Urinary bladder (tissue), 4 donors: ENCODE results near the gene GABRD. TPM values are rescaled to one million over a fixed set of nuclear protein-coding genes. Genes with fewer than 3 reads are reported as not detected.
A peak's percentile ranks its signal among the peaks of the same experiment; 100 is the strongest.

Source experiments
- DNase-seq: peaks from one replicate; pipeline ENCODE4 v3.0.0-alpha.2; 2015; ENCODE audit errors: extremely low spot score
- H3K27ac ChIP-seq: one replicate; pipeline ENCODE4 v1.5.1; 2013; ENCODE audit warnings: low read depth, mild to moderate bottlenecking, moderate library complexity
- H3K36me3 ChIP-seq: one replicate; pipeline ENCODE4 v1.6.1; 2013; ENCODE audit warnings: mild to moderate bottlenecking, moderate library complexity; ENCODE audit not compliant: insufficient read depth
- H3K4me1 ChIP-seq: one replicate; pipeline ENCODE4 v1.6.1; 2013; ENCODE audit warnings: mild to moderate bottlenecking, moderate library complexity; ENCODE audit not compliant: insufficient read depth
- H3K4me3 ChIP-seq: one replicate; pipeline ENCODE4 v1.5.1; 2013; ENCODE audit warnings: low read depth, low read length
- WGBS: extraction: QIAGEN DNeasy Blood & Tissue Kit; methylation state at CpG from one replicate; pipeline ENCODE4 v1.1.7; 2013; 5-methylcytosine and 5-hydroxymethylcytosine counted together
- polyA plus RNA-seq: library from polyadenylated mRNA; stranded (reverse); fragments of 200-250 nt; gene quantifications from one replicate; pipeline ENCODE4 v1.2.3, GENCODE V29; 2013
- total RNA-seq: library from RNA; depleted of rRNA; stranded (reverse); fragments of >200 nt; gene quantifications from one replicate; pipeline ENCODE4 v1.2.3, GENCODE V29; 2014
- donor health status: healthy with polysubstance abuse.
- donor health status: healthy.

Gene GABRD
- total and polyA plus RNA-seq, 2 donors: 0.95 to 1.2 TPM

DNA sequence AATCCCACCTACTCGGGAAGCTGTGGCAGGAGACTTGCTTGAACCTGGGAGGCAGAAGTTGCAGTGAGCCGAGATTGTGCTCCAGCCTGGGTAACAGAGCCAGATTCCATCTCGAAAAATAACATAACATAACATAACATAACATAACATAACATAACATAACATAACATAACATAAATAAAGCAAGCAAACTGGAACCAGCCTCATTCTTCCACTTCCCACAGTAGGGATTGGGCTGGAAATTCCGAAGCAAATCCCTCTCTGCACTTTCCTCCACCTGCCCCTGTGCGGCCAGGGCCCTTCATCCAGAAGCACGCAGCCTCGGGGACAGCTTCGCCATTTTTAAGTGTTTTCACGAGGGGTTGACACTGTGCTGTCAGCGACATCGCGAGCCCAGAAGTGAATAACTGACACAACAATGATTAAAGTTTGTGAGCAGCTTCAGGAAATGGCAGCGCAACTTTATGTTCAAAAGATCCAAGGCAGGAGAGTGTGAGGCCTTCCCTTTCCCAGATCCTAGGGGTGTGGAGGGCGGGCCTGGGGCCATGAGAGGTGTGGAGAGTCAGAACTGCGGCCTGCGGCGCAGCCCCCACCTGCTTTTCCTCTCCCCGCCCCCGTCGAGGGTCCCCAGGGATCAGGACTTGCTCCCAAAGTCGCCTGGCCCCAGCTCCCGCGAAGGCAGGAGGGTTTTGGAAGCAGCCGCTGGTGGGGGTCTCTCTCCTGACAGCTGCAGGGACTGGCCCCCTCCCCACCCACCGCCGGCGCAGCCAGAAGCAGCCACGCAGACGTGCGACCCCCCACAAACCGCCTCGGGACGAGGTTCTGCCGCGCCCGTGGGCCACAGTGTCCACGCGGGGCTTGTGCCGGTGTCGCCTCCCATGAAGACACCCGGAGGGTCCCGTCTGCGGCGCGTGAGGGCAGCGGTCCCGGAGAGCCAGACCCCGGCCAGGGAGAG lies 651 bp upstream of the GABRD start:
- WGBS: 13% methylated on average over 48 of the region's 48 CpGs

DNA sequence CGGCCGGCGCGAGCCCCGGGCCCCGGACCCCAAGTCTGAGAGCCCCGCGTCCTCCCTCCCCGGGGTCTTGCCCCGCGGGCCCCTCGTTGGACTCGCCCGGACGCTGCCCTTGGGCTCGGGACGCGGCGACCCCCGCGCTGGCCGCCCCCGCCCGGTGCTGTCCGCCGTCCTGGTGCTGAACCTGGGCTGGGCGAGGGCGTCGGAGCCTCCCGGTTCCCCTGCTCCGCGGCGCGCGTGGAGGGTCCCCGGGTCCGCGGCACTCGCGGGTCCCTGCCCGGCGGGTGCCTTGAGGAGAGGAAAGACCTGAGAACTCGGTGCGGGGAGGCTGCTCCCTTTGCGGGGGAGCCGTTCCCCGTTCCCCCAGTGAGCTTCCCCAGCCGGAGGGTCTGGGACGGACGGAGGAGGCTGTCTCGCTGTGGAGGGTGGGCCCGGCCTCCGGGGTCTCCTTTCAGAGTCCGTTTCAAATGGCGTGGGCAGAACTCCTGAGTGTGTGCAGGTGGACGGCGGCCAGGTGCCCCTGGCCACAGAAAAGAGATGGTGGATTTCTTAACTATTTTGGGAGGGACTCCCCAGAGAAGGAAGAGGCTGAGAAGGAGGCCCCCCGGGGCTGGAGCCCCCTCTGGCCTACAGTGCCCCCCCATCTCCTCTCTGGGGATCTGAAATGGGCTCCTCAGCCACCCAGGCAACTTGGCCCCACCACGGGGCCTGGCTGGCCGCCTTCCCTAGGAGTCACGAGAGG lies 595 bp downstream of the GABRD start:
- no peak for DNase-seq
- H3K4me3 ChIP-seq: peak overlapping the region; percentile 17
- no peak overlapping the region for H3K27ac ChIP-seq

More for the DNA sequence above, 651 bp upstream of the GABRD start:
- Histone ChIP-seq H3K36me3 (no peaks in the 10 kb centered on the region), H3K4me3 (no peak overlapping the region), H3K4me1 (no peaks in the 10 kb centered on the region), H3K27ac (no peak overlapping the region)
- DNase-seq: no peak

DNA sequence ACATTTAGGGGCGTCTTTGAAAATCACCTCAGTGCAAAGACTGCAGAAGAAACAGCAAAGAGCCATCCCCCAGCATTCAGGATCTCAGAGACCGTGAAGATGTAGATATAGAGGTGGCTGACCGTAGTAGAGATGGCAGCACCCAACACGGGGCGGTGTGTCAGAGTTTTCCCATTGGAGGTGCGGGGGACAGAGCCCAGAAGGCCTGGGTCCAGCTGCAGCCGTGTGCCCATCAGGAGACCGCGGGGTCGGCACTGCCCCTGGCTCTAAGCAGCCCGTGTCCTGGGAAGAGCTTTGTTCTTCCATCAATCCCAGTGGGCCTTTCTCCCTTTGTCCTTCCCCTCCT lies 1.1 kb downstream of the GABRD start:
- H3K4me1 ChIP-seq: no peaks in the 10 kb centered on the region
- DNase-seq: no peak
- no peaks in the 10 kb centered on the region for H3K36me3 ChIP-seq
- WGBS: 77% methylated on average over 11 of the region's 11 CpGs
- H3K4me3 ChIP-seq: no peak overlapping the region
- H3K27ac ChIP-seq: no peak overlapping the region

More for the DNA sequence above, 595 bp downstream of the GABRD start:
- no peaks in the 10 kb centered on the region for H3K4me1 ChIP-seq
- WGBS: 9% methylated on average over 61 of the region's 61 CpGs
- H3K36me3 ChIP-seq: no peaks in the 10 kb centered on the region

DNA sequence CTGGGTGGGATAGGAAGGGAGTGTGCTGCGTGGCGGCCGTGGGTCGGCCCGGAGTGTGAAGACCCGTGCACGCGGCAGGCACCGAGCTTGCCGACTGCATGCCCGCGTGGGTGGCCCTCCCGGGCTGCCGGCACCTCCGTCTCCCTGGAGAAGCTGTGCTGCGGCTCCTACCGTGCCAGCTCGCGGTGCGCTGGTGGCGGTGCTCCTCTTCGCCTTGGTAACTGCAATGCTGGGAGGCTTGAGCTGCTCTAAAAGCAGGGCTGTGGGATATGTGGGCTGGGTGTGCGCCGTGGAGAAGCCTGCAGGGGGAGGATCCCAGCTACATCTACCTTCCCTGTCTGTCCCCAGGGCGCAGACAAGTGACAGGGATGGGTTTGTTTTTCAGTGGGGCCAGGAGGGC lies 2.4 kb downstream of the GABRD start:
- WGBS: 84% methylated on average over 25 of the region's 25 CpGs
- H3K36me3 ChIP-seq: no peaks in the 10 kb centered on the region
- DNase-seq: no peak
- H3K4me1 ChIP-seq: no peaks in the 10 kb centered on the region
- no peak overlapping the region for H3K27ac ChIP-seq
- H3K4me3 ChIP-seq: no peak overlapping the region

- H3K36me3 ChIP-seq: no peaks in the 10 kb centered on the region
- 73% methylated on average over 21 of the region's 21 CpGs for WGBS
- H3K4me3 ChIP-seq: no peak overlapping the region
- H3K4me1 ChIP-seq: no peaks in the 10 kb centered on the region
- no peak overlapping the region for H3K27ac ChIP-seq
- no peak for DNase-seq
Observed at GRCh38 chr1:2022063-2022770, 3.1 kb downstream of the GABRD start.

- Histone ChIP-seq H3K4me3 (no peak overlapping the region), H3K27ac (no peak overlapping the region), H3K4me1 (no peaks in the 10 kb centered on the region), H3K36me3 (no peaks in the 10 kb centered on the region)
- 80% methylated on average over 9 of the region's 9 CpGs for WGBS
- DNase-seq: no peak
Observed at GRCh38 chr1:2023187-2023586, 4.0 kb downstream of the GABRD start.

DNA sequence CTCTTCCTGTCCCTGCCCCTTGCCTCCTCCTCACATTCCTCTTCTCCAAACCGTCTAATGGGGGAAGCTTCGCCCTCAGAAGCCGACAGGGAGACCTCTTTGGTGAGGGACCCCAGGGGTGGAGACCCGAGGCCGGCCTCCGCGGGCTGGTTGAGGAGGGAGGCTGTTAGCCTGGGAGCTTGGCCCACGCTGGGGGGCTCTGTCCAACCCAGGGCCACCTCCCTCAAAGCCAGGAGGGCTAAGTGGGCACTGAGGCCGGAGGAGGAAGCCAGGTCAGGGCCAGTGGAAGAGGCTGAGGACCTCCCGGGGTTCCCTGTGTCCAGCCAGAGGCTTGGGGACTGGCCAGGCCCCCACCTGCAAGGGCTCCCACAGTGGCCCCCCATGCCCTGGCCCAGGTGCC lies 5.3 kb downstream of the GABRD start:
- Histone ChIP-seq H3K4me1 (no peaks in the 10 kb centered on the region), H3K36me3 (no peaks in the 10 kb centered on the region), H3K27ac (no peak overlapping the region), H3K4me3 (no peak overlapping the region)
- no peak for DNase-seq
- 84% methylated on average over 10 of the region's 10 CpGs for WGBS

DNA sequence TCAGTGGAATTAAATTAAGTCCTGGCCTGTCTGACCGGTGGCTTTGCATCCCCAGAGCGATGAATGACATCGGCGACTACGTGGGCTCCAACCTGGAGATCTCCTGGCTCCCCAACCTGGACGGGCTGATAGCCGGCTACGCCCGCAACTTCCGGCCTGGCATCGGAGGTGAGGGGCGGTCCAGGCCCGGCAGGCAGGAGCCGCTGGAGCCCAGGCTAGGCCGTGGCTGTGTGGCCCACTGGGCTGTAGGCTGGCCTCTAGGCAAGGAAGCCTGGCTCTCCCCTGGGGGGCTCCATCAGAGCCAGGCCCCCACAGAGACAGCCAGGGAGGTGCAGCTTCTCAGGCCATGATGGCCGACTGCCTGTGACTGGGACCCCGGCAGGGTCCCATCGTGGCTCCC lies 5.7 kb downstream of the GABRD start:
- no peak for DNase-seq
- WGBS: 87% methylated on average over 18 of the region's 18 CpGs

DNA sequence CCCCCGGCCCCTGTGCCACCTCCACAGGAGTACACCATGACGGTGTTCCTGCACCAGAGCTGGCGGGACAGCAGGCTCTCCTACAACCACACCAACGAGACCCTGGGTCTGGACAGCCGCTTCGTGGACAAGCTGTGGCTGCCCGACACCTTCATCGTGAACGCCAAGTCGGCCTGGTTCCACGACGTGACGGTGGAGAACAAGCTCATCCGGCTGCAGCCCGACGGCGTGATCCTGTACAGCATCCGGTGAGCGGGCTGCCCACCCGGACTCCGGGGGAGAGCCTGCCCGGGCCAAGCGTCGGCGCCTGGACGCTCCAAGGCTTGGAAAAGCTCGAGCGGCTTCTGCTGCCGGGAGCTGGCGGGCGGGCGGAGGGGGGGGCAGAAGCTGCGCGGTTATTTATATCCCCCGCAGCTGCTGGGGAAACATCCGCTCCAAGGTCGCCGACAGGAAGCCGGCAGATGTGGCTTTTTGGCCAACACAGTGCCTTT lies 6.4 kb downstream of the GABRD start:
- no peak overlapping the region for H3K27ac ChIP-seq

More for the DNA sequence above, 5.7 kb downstream of the GABRD start:
- H3K4me1 ChIP-seq: no peaks in the 10 kb centered on the region
- no peaks in the 10 kb centered on the region for H3K36me3 ChIP-seq
- no peak overlapping the region for H3K4me3 ChIP-seq
- H3K27ac ChIP-seq: no peak overlapping the region

GRCh38 chr1:2027961-2028583 lies 8.9 kb downstream of the GABRD start:
- no peaks in the 10 kb centered on the region for H3K36me3 ChIP-seq
- no peak overlapping the region for H3K4me3 ChIP-seq
- H3K27ac ChIP-seq: no peak overlapping the region
- 88% methylated on average over 46 of the region's 46 CpGs for WGBS
- no peaks in the 10 kb centered on the region for H3K4me1 ChIP-seq
- DNase-seq: no peak

More for the DNA sequence above, 6.4 kb downstream of the GABRD start:
- H3K4me3 ChIP-seq: no peak overlapping the region
- no peaks in the 10 kb centered on the region for H3K4me1 ChIP-seq
- no peak for DNase-seq
- 40% methylated on average over 39 of the region's 39 CpGs for WGBS
- H3K36me3 ChIP-seq: no peaks in the 10 kb centered on the region

DNA sequence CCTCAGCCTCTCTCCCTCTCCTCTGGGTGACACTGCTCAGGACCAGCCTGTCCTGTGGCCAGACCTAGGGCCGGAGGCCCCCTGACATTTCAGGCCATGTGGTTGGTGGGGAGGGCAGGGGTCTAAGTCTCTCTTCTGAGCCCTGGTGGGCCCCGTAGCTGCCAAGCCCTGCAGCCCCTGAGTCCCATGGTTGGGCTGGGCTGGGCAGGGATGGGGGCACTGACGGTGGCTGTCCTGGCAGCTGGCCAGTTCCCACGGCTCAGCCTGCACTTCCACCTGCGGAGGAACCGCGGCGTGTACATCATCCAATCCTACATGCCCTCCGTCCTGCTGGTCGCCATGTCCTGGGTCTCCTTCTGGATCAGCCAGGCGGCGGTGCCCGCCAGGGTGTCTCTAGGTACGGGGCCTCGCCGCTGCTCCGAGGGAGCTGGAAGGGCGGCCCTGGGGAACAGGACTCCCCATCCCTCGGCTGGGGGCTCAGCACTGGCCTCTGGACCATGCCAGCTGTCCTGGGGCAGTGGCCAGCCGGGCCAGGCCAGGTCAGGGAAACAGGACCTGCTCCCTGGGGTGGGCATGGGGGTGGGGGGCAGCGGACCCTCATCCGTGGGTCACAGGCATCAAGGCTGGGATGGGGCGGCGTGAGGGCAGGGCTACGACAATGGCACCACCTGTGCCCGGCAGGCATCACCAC lies 9.9 kb downstream of the GABRD start:
- Histone ChIP-seq H3K4me3 (no peak overlapping the region), H3K36me3 (no peaks in the 10 kb centered on the region), H3K4me1 (no peaks in the 10 kb centered on the region), H3K27ac (no peak overlapping the region)
- 83% methylated on average over 26 of the region's 26 CpGs for WGBS
- no peak for DNase-seq

- Histone ChIP-seq H3K36me3 (no peaks in the 10 kb centered on the region), H3K4me3 (no peak overlapping the region), H3K4me1 (no peaks in the 10 kb centered on the region), H3K27ac (no peak overlapping the region)
- WGBS: 91% methylated on average over 15 of the region's 15 CpGs
- DNase-seq: no peak
Observed at GRCh38 chr1:2029561-2029960, 10.4 kb downstream of the GABRD start.
